Activated naive CD4-positive, alpha-beta T cell treated with anti-CD3 and anti-CD28 coated beads, Interleukin-2, amount 10 ng/mL, durations not matched to agents 5 hours and 36 hours (primary cell): ENCODE data around the gene SMTNL2. TPM values are rescaled to one million over a fixed set of nuclear protein-coding genes. Genes with fewer than 3 reads are reported as not detected.

ENCODE experiments used
- total RNA-seq, 2 experiments: library from RNA; stranded (reverse); gene quantifications; one replicate each; pipeline ENCODE4 v1.2.3, GENCODE V29; 2021

The SMTNL2 gene
- not detected for total RNA-seq

DNA sequence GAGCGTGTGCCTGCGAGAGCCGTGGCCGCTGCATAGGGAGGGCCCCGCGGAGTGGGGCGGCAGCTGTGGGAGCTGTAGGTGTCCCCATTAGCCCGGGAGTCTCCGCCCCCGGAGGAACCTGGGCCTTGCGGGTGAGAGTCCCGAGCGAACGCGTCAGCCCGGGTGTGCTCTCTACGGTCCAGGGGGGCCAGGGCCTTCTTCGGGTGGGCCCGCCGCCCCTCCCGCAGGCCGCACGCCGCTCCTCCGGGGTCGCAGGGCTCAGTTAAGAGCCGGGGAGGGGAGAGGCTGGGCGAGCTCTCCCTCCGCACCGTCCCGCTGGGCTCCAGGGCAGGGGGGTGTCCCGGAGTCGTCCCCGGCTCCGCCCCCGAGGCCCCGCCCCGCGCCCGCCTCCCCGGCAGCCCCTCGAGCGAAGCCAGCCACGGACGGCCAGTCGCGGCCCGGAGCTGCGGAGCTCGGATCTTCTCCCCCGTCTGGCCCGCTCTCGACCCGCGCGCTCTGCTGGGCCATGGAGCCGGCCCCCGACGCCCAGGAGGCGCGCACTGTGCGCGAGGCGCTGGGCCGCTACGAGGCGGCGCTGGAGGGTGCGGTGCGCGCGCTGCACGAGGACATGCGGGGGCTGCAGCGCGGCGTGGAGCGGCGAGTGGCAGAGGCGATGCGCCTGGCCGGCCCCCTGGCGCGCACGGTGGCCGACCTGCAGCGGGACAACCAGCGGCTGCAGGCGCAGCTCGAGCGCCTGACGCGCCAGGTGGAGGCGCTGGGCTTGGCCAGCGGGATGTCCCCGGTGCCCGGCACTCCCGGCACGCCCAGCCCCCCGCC, at the start of gene SMTNL2:
SMTNL2 (plus strand) TSS at position 429 of the 816 bp plus-strand sequence; CDS start at position 506, 77 bp downstream.

GRCh38 chr17:4554997-4555799, 29.1 kb upstream of the SMTNL2 start, which contains the start of gene MYBBP1A:
MYBBP1A (minus strand) TSS chr17:4555384; CDS start chr17:4555324, 60 bp downstream.

GRCh38 chr17:4560421-4560820, 23.9 kb upstream of the SMTNL2 start, which contains the start of gene GGT6:
GGT6 (minus strand) TSS chr17:4560577; CDS start chr17:4560521, 56 bp downstream.

DNA sequence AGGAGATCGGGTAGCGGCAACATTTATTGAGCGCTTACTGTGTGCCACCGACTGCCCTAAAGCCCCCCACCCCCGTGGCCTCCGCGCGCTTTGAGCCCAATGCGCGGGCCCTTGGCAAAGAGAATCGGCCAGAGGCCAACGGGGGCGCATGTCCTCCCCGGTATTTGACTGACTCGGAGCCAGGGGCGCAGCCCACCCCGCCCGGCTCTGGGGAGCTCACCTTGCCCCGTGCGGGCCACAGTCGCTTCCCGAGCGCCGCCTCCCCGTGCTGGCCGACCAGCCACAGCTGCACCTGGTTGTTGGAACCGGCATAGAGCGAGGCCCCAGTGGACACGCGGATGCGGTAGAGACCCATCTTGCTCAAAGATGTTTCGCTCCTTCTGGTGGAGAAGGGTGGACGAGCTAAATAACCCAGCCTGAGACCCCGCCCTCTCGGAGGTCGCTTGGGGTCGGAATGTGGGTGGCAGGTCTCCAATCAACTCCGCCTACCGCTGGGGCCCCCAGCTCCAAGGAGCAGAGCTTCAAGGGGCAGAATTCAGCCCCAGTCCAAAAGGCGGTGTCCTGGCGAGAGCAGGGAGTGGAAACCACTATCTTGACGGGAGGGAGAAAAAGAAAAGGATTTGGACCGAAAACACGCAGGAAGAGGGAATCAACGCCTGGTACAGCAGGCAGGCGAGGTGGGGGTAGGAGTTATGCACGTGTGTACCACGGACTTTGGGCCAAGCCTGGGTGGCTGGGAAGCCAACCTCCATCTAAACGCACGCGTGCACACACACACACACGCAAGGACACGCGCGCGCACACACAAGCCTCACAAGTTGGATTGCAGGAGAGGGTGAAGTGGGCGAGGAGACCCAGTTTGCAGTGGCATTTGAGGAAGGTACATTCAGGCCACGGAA, 57.2 kb downstream of the SMTNL2 start, which contains the start of gene ALOX15:
ALOX15 (minus strand) TSS at position 382 of the 899 bp plus-strand sequence; CDS start at position 355, 27 bp downstream.

Other genes starting within 250 kb of the SMTNL2 start
- gene UBE2G1, start 217.9 kb upstream of the SMTNL2 start, total RNA-seq = 10 to 100 TPM; 56.8 to 58.6 TPM
- gene SPNS3, start 150.6 kb upstream of the SMTNL2 start, total RNA-seq = 10 to 100 TPM; 10.1 to 10.2 TPM
- gene SPNS2, start 85.6 kb upstream of the SMTNL2 start, total RNA-seq = under 1 TPM; 0.28 to 0.53 TPM
- gene MYBBP1A, start 29.1 kb upstream of the SMTNL2 start, total RNA-seq = 10 to 100 TPM; 59.6 to 61.3 TPM
- gene GGT6, start 24.0 kb upstream of the SMTNL2 start, total RNA-seq = not detected
- gene ALOX15, start 57.1 kb downstream of the SMTNL2 start, total RNA-seq = not detected
- gene PELP1, start 119.6 kb downstream of the SMTNL2 start, total RNA-seq = 10 to 100 TPM; 59.5 to 66.0 TPM
- gene ARRB2, start 126.1 kb downstream of the SMTNL2 start, total RNA-seq = 100 to 1,000 TPM; 320 to 339 TPM
- gene MED11, start 146.9 kb downstream of the SMTNL2 start, total RNA-seq = 10 to 100 TPM; 24.6 to 27.4 TPM
- under 1 TPM; 0.19 to 0.25 TPM for gene ZMYND15, start 155.3 kb downstream of the SMTNL2 start, total RNA-seq
- 1 to 10 TPM; 1.6 TPM for gene CXCL16, start 155.4 kb downstream of the SMTNL2 start, total RNA-seq
- not detected for gene TM4SF5, start 187.4 kb downstream of the SMTNL2 start, total RNA-seq
- gene VMO1, start 201.8 kb downstream of the SMTNL2 start, total RNA-seq = not detected
- gene GLTPD2, start 204.4 kb downstream of the SMTNL2 start, total RNA-seq = not detected
- gene PSMB6, start 211.6 kb downstream of the SMTNL2 start, total RNA-seq = 10 to 100 TPM; 94.7 to 95.7 TPM
- 10 to 100 TPM; 17.9 to 21.9 TPM for gene PLD2, start 222.6 kb downstream of the SMTNL2 start, total RNA-seq
- gene MINK1, start 248.8 kb downstream of the SMTNL2 start, total RNA-seq = 100 to 1,000 TPM; 102 to 112 TPM